Stimulated activated CD8-positive, alpha-beta memory T cell treated with anti-CD3 and anti-CD28 coated beads, Interleukin-7, amount 100 ng/mL, for 48 hours (primary cell): ENCODE results near the gene FRAS1.
"Not testable (repeated sequence)": the region's sequence is repeated elsewhere in the genome, so short reads cannot be mapped to it uniquely, and the experiment has no call there.

Source experiments
- DNase-seq, 2 donors: peaks; one replicate each; pipeline ENCODE4 v3.0.0-alpha.2; 2020; ENCODE audit warnings: low read depth in 1 of 2; ENCODE audit errors: extremely low read depth in 1 of 2

The FRAS1 gene

GRCh38 chr4:78162342-78162741 lies 105.2 kb downstream of the FRAS1 start:
- DNase-seq, result no peak

DNA sequence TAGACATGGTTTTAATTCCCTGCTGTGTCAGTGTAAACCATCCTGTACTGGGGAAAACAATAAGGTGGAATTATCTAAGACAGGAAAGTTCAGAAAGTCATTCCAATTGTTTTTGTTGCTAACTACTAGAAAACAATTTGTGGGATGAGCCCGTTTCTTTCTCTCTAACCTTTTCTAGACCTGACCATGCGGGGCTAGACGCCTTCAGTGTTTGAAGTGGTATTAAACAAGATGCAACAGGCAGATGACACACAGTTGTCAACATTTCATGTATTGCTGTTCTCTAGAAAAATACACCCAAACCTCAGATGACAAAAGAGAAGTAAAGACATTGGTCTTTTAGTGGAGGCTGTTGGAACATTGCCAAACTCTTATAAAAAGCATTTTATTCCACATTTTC lies 105.7 kb downstream of the FRAS1 start:
- no peak for DNase-seq

- no peak for DNase-seq
These were observed 108.6 kb downstream of the FRAS1 start for GRCh38 chr4:78165758-78166157.

DNA sequence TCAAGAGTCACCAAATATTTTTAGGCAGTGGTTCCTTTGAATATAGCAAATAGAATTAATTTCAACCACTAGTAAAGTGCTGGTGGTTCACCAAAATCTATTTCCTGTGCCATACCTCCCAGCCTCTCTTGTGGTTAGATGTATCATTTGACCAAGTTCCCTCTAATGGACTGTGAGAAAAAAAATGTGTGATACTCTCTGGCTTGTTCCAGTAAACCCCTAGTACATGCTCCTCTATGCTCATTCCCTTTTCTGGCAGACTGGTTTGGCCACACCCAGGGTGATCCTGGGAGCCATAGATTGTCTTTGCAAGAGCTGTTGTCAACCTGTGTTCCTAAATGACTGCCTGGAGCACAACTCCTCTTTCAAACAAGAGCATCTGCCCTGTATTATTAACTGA lies 109.5 kb downstream of the FRAS1 start:
- DNase-seq, result no peak

DNA sequence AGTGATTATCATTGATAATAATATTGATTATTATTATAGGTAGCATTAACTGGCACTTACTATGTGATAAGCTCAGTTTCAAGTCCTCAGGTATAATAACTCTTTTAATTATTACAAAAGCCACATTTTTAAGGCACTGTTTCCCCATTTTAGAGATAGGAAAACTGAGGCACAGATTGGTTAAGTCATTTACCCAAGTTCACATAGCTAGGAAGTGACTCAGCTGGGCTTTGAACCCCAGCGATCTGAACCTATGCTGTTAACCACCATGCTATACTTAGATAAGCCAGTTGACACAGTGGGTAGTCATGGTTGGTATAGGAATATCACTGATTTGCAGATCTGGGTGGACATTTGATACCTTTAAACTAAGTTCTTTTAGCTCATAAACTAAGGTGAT lies 110.4 kb downstream of the FRAS1 start:
- no peak for DNase-seq

- no peak for DNase-seq
These were observed 110.9 kb downstream of the FRAS1 start for GRCh38 chr4:78168029-78168428.

DNA sequence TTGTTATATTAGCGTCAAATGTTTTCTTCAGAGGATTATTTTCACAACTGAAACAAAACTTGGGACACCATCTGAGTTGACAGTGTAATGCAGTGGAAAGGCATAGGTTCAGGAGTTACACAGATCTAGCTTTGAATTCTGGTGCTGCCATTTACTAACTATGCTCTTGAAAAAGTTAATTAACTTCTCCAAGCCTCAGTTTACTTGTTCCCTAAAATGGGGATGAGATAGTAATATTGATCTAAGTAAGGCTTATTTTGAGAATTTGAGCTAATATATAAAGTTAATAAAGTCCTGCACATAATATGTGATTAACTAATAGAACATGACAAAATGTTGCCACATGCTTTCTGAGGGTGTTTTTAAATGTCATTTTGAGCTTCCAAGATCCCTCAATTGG lies 112.6 kb downstream of the FRAS1 start:
- no peak for DNase-seq

DNA sequence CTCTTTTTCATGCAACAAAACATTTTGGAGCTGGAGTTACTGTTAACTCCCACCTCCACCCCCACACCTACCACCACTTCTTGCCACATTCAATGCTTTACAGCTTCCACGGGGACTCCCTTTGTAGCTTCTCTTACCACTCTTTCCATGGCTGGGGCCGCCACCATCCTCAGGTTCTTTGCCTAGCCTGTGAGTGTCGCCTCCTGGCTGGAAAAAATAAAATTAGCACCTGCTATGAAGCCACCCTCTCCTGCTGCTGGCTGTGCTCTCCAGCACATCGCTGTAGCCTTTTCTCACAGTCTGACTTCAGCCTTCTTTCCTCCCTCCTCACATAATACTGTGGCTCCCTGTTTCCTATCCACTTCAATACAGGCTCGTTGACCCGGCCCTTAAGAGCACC lies 114.4 kb downstream of the FRAS1 start:
- no peak for DNase-seq

DNA sequence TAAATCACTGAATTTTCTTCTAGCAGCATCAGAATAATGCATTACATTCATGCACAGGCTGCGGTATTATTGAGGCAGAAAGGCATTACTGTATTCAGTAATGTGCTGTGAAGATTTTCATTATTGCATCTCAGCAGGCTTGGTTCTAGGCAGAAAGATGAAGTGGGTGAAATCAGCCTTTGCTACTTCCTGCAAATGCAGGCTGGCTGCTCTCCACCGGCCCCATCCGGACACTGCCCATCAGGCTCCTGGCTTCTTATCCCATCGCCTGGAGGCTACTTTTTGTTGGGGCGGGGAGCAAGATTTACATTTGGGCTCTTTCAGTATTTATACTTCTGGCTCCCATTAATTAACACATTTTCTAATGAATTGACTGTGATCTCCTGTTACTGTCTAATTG lies 117.8 kb downstream of the FRAS1 start:
- DNase-seq, result no peak

- DNase-seq, result no peak
These were observed 122.1 kb downstream of the FRAS1 start for GRCh38 chr4:78179196-78179595.

DNA sequence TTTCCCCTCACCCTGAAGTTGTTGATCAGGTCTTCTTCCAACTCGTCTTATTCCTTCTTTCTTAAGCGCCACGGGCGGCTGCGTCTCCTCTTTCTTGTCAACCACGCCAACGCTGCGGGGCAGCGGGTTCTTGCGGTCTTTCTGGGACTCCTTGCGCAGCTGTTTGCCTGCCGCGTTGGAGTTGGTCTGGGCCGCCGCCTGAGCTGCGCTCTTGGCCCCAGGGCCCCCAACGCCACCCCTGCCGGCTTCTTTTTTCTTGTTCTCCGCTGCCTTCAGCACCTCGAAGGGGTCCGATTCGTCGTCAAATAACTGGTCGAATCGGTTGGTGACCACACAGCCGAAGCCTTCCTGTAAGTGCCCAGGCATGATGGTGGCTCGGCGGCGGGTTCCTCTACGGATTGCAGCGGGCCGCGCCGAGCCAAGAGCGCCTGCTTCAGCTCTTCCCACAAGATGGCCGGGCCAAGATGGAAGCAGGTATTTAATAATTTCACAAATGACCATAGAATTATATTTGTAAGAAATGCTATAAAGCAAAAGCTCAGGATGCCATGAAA lies 124.6 kb downstream of the FRAS1 start:
- DNase-seq, result not testable (repeated sequence)

GRCh38 chr4:78184584-78184983 lies 127.5 kb downstream of the FRAS1 start:
- DNase-seq, result no peak

GRCh38 chr4:78185117-78185516 lies 128.0 kb downstream of the FRAS1 start:
- no peak for DNase-seq

- no peak for DNase-seq
These were observed 129.7 kb downstream of the FRAS1 start for GRCh38 chr4:78186597-78187543.

DNA sequence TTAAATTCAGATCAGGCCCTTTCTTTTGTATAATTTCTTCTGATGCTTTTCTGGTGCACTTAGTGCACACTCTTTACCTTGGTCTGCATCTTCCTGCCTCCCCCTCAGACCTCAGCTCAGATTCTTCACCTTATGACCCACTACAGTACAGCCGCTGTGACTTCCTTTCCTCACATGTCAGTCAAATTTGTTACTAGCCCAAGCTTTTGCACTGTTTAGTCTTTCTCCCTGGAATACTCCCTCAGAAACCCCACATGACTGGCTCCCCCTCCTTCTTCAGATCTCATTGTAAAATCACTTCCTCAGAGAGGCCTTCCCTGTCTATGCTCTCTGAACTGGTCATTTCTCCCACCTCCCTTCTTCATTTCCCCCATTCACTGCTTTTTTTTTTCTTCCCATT lies 132.9 kb downstream of the FRAS1 start:
- no peak for DNase-seq

GRCh38 chr4:78190595-78190994 lies 133.5 kb downstream of the FRAS1 start:
- no peak for DNase-seq

GRCh38 chr4:78197947-78198346 lies 140.8 kb downstream of the FRAS1 start:
- DNase-seq, result no peak

- DNase-seq, result no peak
These were observed 142.9 kb downstream of the FRAS1 start for GRCh38 chr4:78199984-78200383.

GRCh38 chr4:78200949-78201348 lies 143.8 kb downstream of the FRAS1 start:
- DNase-seq, result no peak

DNA sequence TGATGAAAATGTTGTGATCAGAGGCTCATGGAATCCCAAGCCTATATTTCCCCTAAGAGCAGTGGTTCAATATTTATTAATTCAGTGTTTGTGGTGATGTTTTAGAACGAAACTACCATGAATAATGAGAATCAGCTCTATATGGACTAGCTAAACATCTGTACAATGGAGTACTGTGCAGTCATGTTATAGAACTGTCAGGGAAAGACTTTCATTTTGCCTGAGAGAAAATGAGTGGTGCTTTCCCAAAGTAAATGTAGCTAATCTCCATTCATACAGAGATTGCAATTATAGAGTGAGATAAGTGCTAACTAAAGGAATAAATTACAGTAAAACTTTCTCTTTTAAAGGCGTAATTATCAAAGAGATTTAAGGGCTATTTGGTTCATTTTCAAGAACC lies 147.1 kb downstream of the FRAS1 start:
- no peak for DNase-seq

GRCh38 chr4:78205591-78205990 lies 148.5 kb downstream of the FRAS1 start:
- no peak for DNase-seq

DNA sequence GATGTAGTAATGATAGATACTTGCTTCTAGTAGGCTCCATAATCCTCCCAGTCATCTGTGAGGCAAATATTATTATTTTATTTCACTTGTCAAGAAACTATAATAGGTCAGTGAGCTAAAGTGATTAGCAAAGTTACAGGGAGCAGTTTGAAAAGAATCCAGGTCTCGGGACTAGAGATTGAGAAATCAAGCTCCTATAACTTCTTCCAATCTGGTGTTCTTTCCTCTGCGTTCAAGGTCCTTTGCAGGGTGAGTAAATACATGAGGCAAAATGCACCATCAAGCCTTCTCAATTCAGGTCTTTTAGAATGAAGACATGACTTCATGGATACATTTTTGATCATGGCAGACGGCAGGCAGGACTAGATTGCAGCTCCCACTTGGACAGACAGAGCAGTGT lies 150.4 kb downstream of the FRAS1 start:
- DNase-seq, result no peak
